ENCODE measurements around the gene GEMIN2.

Gene GEMIN2

DNA sequence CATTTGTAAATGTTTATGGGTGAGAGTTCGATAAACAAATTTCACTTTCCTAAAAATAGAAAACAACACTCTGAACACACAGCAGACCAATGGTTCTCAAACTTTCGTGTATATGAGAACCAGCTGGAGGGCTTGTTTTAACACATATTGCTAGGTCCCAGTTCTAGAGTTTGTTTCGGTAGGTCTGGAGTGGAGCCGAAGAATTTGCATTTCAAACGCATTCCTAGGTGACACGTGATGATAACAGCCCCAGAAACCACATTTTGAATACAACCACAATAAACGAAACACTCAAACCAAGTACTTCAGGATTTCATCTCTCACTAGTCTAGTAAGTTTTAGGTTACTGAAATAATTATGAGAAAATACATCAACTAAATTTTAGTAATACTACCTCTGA, 28.2 kb upstream of the GEMIN2 start:
- TF ChIP-seq, protein P1, sequence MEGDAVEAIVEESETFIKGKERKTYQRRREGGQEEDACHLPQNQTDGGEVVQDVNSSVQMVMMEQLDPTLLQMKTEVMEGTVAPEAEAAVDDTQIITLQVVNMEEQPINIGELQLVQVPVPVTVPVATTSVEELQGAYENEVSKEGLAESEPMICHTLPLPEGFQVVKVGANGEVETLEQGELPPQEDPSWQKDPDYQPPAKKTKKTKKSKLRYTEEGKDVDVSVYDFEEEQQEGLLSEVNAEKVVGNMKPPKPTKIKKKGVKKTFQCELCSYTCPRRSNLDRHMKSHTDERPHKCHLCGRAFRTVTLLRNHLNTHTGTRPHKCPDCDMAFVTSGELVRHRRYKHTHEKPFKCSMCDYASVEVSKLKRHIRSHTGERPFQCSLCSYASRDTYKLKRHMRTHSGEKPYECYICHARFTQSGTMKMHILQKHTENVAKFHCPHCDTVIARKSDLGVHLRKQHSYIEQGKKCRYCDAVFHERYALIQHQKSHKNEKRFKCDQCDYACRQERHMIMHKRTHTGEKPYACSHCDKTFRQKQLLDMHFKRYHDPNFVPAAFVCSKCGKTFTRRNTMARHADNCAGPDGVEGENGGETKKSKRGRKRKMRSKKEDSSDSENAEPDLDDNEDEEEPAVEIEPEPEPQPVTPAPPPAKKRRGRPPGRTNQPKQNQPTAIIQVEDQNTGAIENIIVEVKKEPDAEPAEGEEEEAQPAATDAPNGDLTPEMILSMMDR (IDR thresholded peaks at IDR 0.05; ENCODE audit: low read length): no peak
- no peak for TF ChIP-seq EZH2 (IDR thresholded peaks at IDR 0.05; ENCODE audit: borderline replicate concordance, low read length)
- Histone ChIP-seq H3K36me3 (ENCODE audit: insufficient read depth, low read length) (peaks cover 60% of the 10 kb centered on the region), H3K9ac (ENCODE audit: low read length) (no peak overlapping the region)

DNA sequence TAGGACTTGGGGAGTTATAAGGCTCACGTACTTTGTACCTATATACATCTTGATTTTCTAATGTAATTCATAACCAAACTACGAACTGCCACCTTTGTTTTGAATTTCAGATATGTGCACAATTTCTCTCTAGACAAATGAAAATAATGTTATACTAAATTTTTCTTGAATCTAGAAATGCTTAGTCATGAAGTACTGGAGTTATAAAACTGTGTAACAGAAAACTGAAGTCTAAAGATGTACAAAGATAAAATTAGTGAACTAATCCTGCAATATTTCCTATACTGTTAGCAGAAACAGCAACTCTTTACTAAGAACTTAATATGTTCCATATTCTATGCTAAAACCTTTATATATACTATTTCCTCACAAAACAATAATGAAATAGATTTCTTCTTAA, 26.6 kb upstream of the GEMIN2 start:
- Histone ChIP-seq H3K9ac (ENCODE audit: low read length) (no peak overlapping the region), H3K4me2 (ENCODE audit: low read length) (no peak overlapping the region), H3K4me3 (ENCODE audit: low read depth, low read length, poor library complexity, severe bottlenecking) (no peak overlapping the region), H3K9me2 (ENCODE audit: low read depth, low read length) (no peaks in the 10 kb centered on the region), H3F3A (ENCODE audit: insufficient read depth, low read length) (no peaks in the 10 kb centered on the region), H3K27ac (ENCODE audit: low read depth, low read length, poor library complexity, severe bottlenecking) (no peak overlapping the region), H4K20me1 (ENCODE audit: insufficient read depth, low read length) (no peaks in the 10 kb centered on the region), H3K4me1 (ENCODE audit: insufficient read depth, low read length, severe bottlenecking) (no peaks in the 10 kb centered on the region), H3K79me2 (ENCODE audit: insufficient read depth, low read length) (no peaks in the 10 kb centered on the region), H3K27me3 (ENCODE audit: insufficient read depth, low read length) (no peaks in the 10 kb centered on the region), H3K9me3 (ENCODE audit: low read length) (no peaks in the 10 kb centered on the region), H3K36me3 (ENCODE audit: insufficient read depth, low read length) (peaks cover 71% of the 10 kb centered on the region), H2AFZ (ENCODE audit: low read length) (no peak overlapping the region)
- TF ChIP-seq, protein P1 (IDR thresholded peaks at IDR 0.05; ENCODE audit: low read length): no peak
- TF ChIP-seq EZH2 (IDR thresholded peaks at IDR 0.05; ENCODE audit: borderline replicate concordance, low read length): no peak

More for the DNA sequence above, 28.2 kb upstream of the GEMIN2 start:
- no peaks in the 10 kb centered on the region for H3K4me1 ChIP-seq (ENCODE audit: insufficient read depth, low read length, severe bottlenecking)
- no peak overlapping the region for H2AFZ ChIP-seq (ENCODE audit: low read length)
- no peaks in the 10 kb centered on the region for H3K79me2 ChIP-seq (ENCODE audit: insufficient read depth, low read length)
- no peaks in the 10 kb centered on the region for H3F3A ChIP-seq (ENCODE audit: insufficient read depth, low read length)
- H3K4me2 ChIP-seq (ENCODE audit: low read length): no peak overlapping the region
- no peaks in the 10 kb centered on the region for H3K9me2 ChIP-seq (ENCODE audit: low read depth, low read length)
- H3K4me3 ChIP-seq (ENCODE audit: low read depth, low read length, poor library complexity, severe bottlenecking): no peak overlapping the region
- H3K27me3 ChIP-seq (ENCODE audit: insufficient read depth, low read length): no peaks in the 10 kb centered on the region
- H3K27ac ChIP-seq (ENCODE audit: low read depth, low read length, poor library complexity, severe bottlenecking): no peak overlapping the region
- H4K20me1 ChIP-seq (ENCODE audit: insufficient read depth, low read length): no peaks in the 10 kb centered on the region
- H3K9me3 ChIP-seq (ENCODE audit: low read length): no peaks in the 10 kb centered on the region

DNA sequence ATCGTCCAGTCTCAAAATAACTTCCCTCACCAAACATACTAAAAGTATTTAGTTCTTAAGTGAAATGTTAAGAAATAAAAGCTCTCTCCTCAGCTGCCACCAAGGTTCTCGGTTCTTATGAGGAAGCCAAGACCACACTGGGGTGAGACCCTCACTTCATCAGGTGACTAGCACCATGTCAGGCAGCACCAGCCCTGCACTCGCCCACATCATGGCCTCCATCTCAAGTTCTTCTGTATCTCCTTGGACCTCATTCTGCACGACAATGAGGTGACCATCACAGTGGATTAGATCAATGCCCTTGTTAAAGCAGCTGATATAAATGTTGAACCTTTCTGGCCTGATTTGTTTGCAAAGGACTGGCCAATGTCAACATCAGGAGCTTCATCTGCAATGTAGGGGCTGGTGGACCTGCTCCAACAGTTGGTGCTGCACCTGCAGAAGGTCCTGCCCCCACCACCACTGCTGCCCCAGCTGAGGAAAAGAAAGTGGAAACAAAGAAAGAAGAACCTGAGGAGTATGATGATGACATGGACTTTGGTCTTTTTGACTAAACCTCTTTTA, 23.5 kb upstream of the GEMIN2 start:
- Histone ChIP-seq H3K27me3 (ENCODE audit: insufficient read depth, low read length) (no peaks in the 10 kb centered on the region), H4K20me1 (ENCODE audit: insufficient read depth, low read length) (no peaks in the 10 kb centered on the region), H2AFZ (ENCODE audit: low read length) (no peak overlapping the region), H3F3A (ENCODE audit: insufficient read depth, low read length) (no peaks in the 10 kb centered on the region), H3K4me1 (ENCODE audit: insufficient read depth, low read length, severe bottlenecking) (no peaks in the 10 kb centered on the region), H3K9ac (ENCODE audit: low read length) (no peak overlapping the region), H3K9me2 (ENCODE audit: low read depth, low read length) (no peaks in the 10 kb centered on the region), H3K27ac (ENCODE audit: low read depth, low read length, poor library complexity, severe bottlenecking) (no peak overlapping the region), H3K4me2 (ENCODE audit: low read length) (no peak overlapping the region), H3K9me3 (ENCODE audit: low read length) (no peaks in the 10 kb centered on the region), H3K36me3 (ENCODE audit: insufficient read depth, low read length) (peaks cover 78% of the 10 kb centered on the region), H3K4me3 (ENCODE audit: low read depth, low read length, poor library complexity, severe bottlenecking) (no peak overlapping the region), H3K79me2 (ENCODE audit: insufficient read depth, low read length) (no peaks in the 10 kb centered on the region)
- TF ChIP-seq, protein P1 (IDR thresholded peaks at IDR 0.05; ENCODE audit: low read length): no peak
- no peak for TF ChIP-seq EZH2 (IDR thresholded peaks at IDR 0.05; ENCODE audit: borderline replicate concordance, low read length)

Measured in OCI-LY1 (cell line).